Skeletal muscle tissue (tissue), 4 donors: ENCODE results near the gene ANKMY2. TPM values are rescaled to one million over a fixed set of nuclear protein-coding genes. Genes with fewer than 3 reads are reported as not detected.

Experiments used
- H3K27ac ChIP-seq: one replicate; pipeline ENCODE4 v1.7.0; 2013; ENCODE audit warnings: mild to moderate bottlenecking, low read depth, low read length, inconsistent platforms
- H3K27me3 ChIP-seq, 3 donors: one replicate each; pipeline ENCODE4 v1.7.0; 2013; ENCODE audit warnings: low read length in 3 of 3; ENCODE audit not compliant: control insufficient read depth in 3 of 3, insufficient read depth in 3 of 3
- H3K36me3 ChIP-seq, 3 donors: one replicate each; pipeline ENCODE4 v1.7.0; 2013; ENCODE audit warnings: low read length in 3 of 3; ENCODE audit not compliant: control insufficient read depth in 3 of 3, insufficient read depth in 3 of 3
- H3K4me1 ChIP-seq, 3 donors: one replicate each; pipeline ENCODE4 v1.7.0; 2013; ENCODE audit warnings: low read length in 3 of 3, mild to moderate bottlenecking in 3 of 3; ENCODE audit not compliant: control insufficient read depth in 3 of 3, insufficient read depth in 3 of 3
- H3K4me3 ChIP-seq, 3 donors: one replicate each; pipeline ENCODE4 v1.7.0; 2013; ENCODE audit warnings: low read length in 3 of 3
- H3K9ac ChIP-seq, 3 donors: one replicate each; pipeline ENCODE4 v1.7.0; 2013; ENCODE audit warnings: low read length in 3 of 3, mild to moderate bottlenecking in 3 of 3, moderate library complexity in 2 of 3, low read depth in 1 of 3
- H3K9me3 ChIP-seq, 3 donors: one replicate each; pipeline ENCODE4 v1.7.0; 2013; ENCODE audit warnings: low read length in 3 of 3; ENCODE audit not compliant: control insufficient read depth in 3 of 3
- total RNA-seq: library from RNA; depleted of rRNA; stranded (reverse); fragments of >200 nt; gene quantifications from one replicate; pipeline ENCODE4 v1.2.3, GENCODE V29; 2014
- donor health status: Osteomylitis.

The ANKMY2 gene
- total RNA-seq, 1 donor from 2014 or later = 30.3 TPM

DNA sequence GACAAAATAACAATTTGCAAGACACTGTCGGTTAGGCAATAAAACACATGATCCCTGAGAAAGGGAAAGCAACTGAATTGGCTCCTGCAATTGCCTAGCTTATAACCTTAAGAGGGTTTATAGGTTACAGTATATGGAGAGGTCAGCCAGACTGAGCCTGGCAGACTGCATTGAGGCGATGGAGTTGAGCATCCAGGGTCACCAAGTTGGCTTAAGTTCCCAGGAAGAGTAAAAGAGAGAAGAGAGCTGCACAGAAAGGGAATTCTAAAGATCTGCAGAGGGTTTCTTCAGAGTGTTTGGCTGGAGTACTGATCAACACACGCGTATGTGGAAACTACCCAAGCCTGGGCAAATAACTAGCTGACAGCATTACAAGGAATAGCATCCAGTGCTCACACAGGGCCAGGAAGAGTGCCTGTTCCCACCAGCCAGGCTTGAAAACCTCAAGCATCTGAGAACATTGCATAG, 11.2 kb downstream of the ANKMY2 start:
- H3K36me3 ChIP-seq = no peaks in the 10 kb centered on the region
- H3K9me3 ChIP-seq = no peaks in the 10 kb centered on the region
- H3K4me1 ChIP-seq = peaks cover 10 to 31% (median 22%) of the 10 kb centered on the region in 3 donors
- peak overlapping the region in 1 of 3 donors; percentile 40 for H3K9ac ChIP-seq
- no peaks in the 10 kb centered on the region for H3K27me3 ChIP-seq
- H3K4me3 ChIP-seq = peak overlapping the region in 2 of 3 donors; percentile 1 to 35
- H3K27ac ChIP-seq = peak overlapping the region; percentile 28

- no peaks in the 10 kb centered on the region for H3K27me3 ChIP-seq
- H3K4me3 ChIP-seq = no peak overlapping the region
- H3K36me3 ChIP-seq = peaks cover 0 to 2% (median 0%) of the 10 kb centered on the region in 3 donors
- peaks cover 5 to 7% (median 6%) of the 10 kb centered on the region in 3 donors for H3K4me1 ChIP-seq
- no peaks in the 10 kb centered on the region for H3K9me3 ChIP-seq
- no peak overlapping the region for H3K27ac ChIP-seq
- H3K9ac ChIP-seq = no peak overlapping the region
Observed at GRCh38 chr7:16630654-16631053, 14.9 kb downstream of the ANKMY2 start.

GRCh38 chr7:16627236-16627635, 18.3 kb downstream of the ANKMY2 start:
- H3K36me3 ChIP-seq = peaks cover 0 to 20% (median 16%) of the 10 kb centered on the region in 3 donors
- no peaks in the 10 kb centered on the region for H3K9me3 ChIP-seq

GRCh38 chr7:16626388-16626787, 19.2 kb downstream of the ANKMY2 start:
- Histone ChIP-seq H3K27me3 (no peaks in the 10 kb centered on the region), H3K9me3 (no peaks in the 10 kb centered on the region), H3K4me1 (no peaks in the 10 kb centered on the region), H3K9ac (no peak overlapping the region), H3K36me3 (peaks cover 0 to 20% (median 18%) of the 10 kb centered on the region in 3 donors), H3K27ac (no peak overlapping the region), H3K4me3 (no peak overlapping the region)

More at GRCh38 chr7:16627236-16627635, 18.3 kb downstream of the ANKMY2 start:
- Histone ChIP-seq H3K9ac (no peak overlapping the region), H3K27me3 (no peaks in the 10 kb centered on the region), H3K4me1 (no peaks in the 10 kb centered on the region), H3K27ac (no peak overlapping the region), H3K4me3 (no peak overlapping the region)

DNA sequence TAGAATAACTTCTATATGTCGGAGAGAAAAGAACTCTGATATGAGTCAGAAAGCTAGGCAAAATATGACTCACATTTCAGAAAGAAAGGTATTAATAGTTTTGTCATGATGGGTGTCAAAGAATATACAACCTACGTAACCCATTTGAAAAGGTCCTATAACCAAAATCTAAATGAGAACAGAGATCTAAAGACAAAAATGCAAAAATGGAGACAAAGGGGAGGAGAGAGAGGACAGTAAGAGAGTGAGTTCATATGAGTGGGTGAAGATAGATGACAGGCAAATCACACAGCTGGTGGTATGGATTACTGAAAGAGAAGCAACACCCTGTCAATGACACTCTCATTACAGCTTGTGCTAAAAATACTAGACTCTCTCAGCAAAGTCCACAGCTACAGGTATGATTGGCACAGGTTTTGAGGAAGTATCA, 25.6 kb downstream of the ANKMY2 start:
- no peak overlapping the region for H3K9ac ChIP-seq
- no peaks in the 10 kb centered on the region for H3K27me3 ChIP-seq
- H3K27ac ChIP-seq = peak overlapping the region; percentile 79
- H3K9me3 ChIP-seq = no peaks in the 10 kb centered on the region
- H3K4me3 ChIP-seq = no peak overlapping the region
- peaks cover 11 to 41% (median 25%) of the 10 kb centered on the region in 3 donors for H3K36me3 ChIP-seq
- peaks cover 0 to 2% (median 0%) of the 10 kb centered on the region in 3 donors for H3K4me1 ChIP-seq

GRCh38 chr7:16616542-16616941, 29.0 kb downstream of the ANKMY2 start:
- Histone ChIP-seq H3K9me3 (no peaks in the 10 kb centered on the region), H3K4me3 (no peak overlapping the region), H3K4me1 (peaks cover 0 to 2% (median 0%) of the 10 kb centered on the region in 3 donors), H3K27ac (no peak overlapping the region), H3K36me3 (peaks cover 11 to 31% (median 17%) of the 10 kb centered on the region in 3 donors), H3K9ac (no peak overlapping the region), H3K27me3 (no peaks in the 10 kb centered on the region)

DNA sequence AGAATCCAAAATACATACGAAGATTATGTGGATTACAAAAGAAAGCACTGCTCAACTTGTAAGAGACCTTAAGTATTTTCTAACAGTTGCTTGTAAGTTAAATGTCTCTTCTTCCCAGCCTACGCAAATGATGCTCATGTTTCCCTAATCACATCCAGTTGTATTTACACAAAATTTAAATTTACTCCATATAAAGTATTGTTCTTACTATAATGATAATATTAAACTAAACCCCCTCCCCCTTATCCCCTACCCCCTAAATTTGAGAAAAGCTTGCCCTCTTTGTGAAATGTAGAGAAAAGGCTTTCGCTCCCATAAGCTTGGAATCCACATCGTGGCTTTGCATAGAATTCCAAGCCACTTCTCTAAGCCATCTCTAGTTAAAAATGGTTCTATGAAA, 29.4 kb downstream of the ANKMY2 start:
- Histone ChIP-seq H3K27ac (no peak overlapping the region), H3K9ac (no peak overlapping the region), H3K9me3 (no peaks in the 10 kb centered on the region), H3K4me3 (no peak overlapping the region), H3K4me1 (peaks cover 0 to 2% (median 0%) of the 10 kb centered on the region in 3 donors), H3K27me3 (no peaks in the 10 kb centered on the region), H3K36me3 (peaks cover 11 to 31% (median 14%) of the 10 kb centered on the region in 3 donors)

DNA sequence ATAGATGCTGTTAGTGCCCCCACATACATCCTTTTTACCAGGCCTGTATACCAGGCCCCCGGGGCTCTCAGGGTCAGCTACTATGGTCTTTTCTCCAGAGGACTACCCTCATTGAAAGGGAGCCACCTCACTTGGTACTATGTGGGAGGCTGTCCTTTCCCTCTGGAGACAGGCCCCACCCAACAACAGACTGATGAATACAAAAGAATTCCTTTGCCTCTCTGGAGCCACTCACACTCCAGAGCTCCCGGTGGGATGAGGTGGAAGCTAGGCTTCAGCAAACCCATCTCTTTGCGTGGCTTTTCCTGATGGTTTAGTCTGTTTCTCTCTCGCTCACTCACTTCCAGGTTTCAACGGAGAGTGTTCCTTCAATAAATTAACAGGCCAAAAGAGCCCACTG, 30.3 kb downstream of the ANKMY2 start:
- Histone ChIP-seq H3K4me1 (peaks cover 0 to 2% (median 0%) of the 10 kb centered on the region in 3 donors), H3K4me3 (no peak overlapping the region), H3K9me3 (no peaks in the 10 kb centered on the region), H3K9ac (no peak overlapping the region), H3K36me3 (peaks cover 11 to 31% (median 14%) of the 10 kb centered on the region in 3 donors), H3K27ac (no peak overlapping the region), H3K27me3 (no peaks in the 10 kb centered on the region)

DNA sequence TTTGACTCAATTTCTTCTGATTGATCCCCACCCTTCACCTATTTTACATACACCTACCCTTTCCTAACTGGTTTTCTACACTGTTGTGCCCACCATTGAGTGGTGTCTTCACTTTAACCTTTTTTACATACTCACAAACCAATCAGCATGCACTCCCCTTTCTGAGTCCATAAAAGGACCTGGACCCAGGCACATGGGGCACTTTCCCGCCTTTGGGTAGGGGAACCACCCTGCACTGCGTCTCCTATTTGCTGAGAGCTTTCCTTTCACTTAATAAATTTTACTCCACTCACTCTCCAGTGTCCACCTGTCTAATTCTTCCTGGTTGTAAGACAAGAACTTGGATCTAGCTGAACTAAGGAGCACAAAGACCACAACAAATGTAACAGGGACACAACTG, 33.8 kb downstream of the ANKMY2 start:
- H3K9me3 ChIP-seq = no peaks in the 10 kb centered on the region

GRCh38 chr7:16609842-16610450, 35.6 kb downstream of the ANKMY2 start:
- H3K9me3 ChIP-seq = no peaks in the 10 kb centered on the region
- peaks cover 7 to 31% (median 26%) of the 10 kb centered on the region in 3 donors for H3K36me3 ChIP-seq
- H3K27me3 ChIP-seq = no peaks in the 10 kb centered on the region
- no peaks in the 10 kb centered on the region for H3K4me1 ChIP-seq
- no peak overlapping the region for H3K9ac ChIP-seq
- H3K4me3 ChIP-seq = no peak overlapping the region
- no peak overlapping the region for H3K27ac ChIP-seq

More for the DNA sequence above, 33.8 kb downstream of the ANKMY2 start:
- Histone ChIP-seq H3K27me3 (no peaks in the 10 kb centered on the region), H3K27ac (no peak overlapping the region), H3K4me3 (no peak overlapping the region), H3K36me3 (peaks cover 17 to 42% (median 33%) of the 10 kb centered on the region in 3 donors), H3K4me1 (no peaks in the 10 kb centered on the region), H3K9ac (no peak overlapping the region)
